A673 (cell line): ENCODE data around the gene CNKSR1. TPM values are rescaled to one million over a fixed set of nuclear protein-coding genes. Genes with fewer than 3 reads are reported as not detected.

Experiments
- BruUV-seq: library from RNA; stranded (reverse); fragments of 400-500 nt; replicated peaks from 2 replicates; lab custom pipeline; 2021; lab: Mats Ljungman, UMichigan
- CTCF ChIA-PET: fragments of 300-600 bp; sonication (Branson Sonifier 250); formaldehyde crosslinking; loops from one replicate; lab custom pipeline; 2022; ENCODE audit warnings: antibody characterized with exemption; lab: Charles Lee
- POLR2A ChIA-PET: fragments of 300-600 bp; sonication (Branson Sonifier 250); formaldehyde crosslinking; loops from one replicate; lab custom pipeline; 2022; ENCODE audit warnings: antibody characterized with exemption; ENCODE audit not compliant: low non-redundant PET; lab: Charles Lee
- DNase-seq: peaks from one replicate; pipeline ENCODE4 v3.0.0-alpha.2; 2015; ENCODE audit warnings: low spot score
- H3K27ac ChIP-seq: fragments of 200-600 bp; sonication (generic); 2 replicates; pipeline ENCODE4 v1.5.1; 2016; ENCODE audit warnings: mixed run types, low read depth, mild to moderate bottlenecking, mixed read lengths, antibody characterized with exemption, low read length; ENCODE audit not compliant: poor library complexity, severe bottlenecking
- H3K27me3 ChIP-seq: fragments of 200-600 bp; sonication (generic); replicated peaks from 2 replicates; pipeline ENCODE4 v1.6.1; 2017; ENCODE audit warnings: mixed run types, low read depth, mild to moderate bottlenecking, mixed read lengths, antibody characterized with exemption, low read length; ENCODE audit not compliant: insufficient read depth, poor library complexity
- H3K36me3 ChIP-seq: fragments of 200-600 bp; sonication (generic); 2 replicates; pipeline ENCODE4 v1.6.1; 2016; ENCODE audit warnings: mixed run types, mild to moderate bottlenecking, mixed read lengths, antibody characterized with exemption, low read length; ENCODE audit not compliant: insufficient read depth, poor library complexity, severe bottlenecking
- H3K4me1 ChIP-seq: fragments of 200-600 bp; sonication (generic); 2 replicates; pipeline ENCODE4 v1.6.1; 2017; ENCODE audit warnings: mixed run types, mild to moderate bottlenecking, mixed read lengths, antibody characterized with exemption, low read length; ENCODE audit not compliant: insufficient read depth, poor library complexity, severe bottlenecking
- H3K4me3 ChIP-seq: fragments of 200-600 bp; sonication (generic); 2 replicates; pipeline ENCODE4 v1.5.1; 2016; ENCODE audit warnings: low read depth, mixed run types, mild to moderate bottlenecking, mixed read lengths, low read length; ENCODE audit not compliant: poor library complexity, severe bottlenecking
- H3K9me3 ChIP-seq: fragments of 200-600 bp; sonication (generic); 2 replicates; pipeline ENCODE4 v1.6.1; 2016; ENCODE audit warnings: mixed run types, low read depth, mild to moderate bottlenecking, mixed read lengths, antibody characterized with exemption, low read length; ENCODE audit not compliant: poor library complexity, severe bottlenecking
- CTCF ChIP-seq: fragments of 300-800, 200-600 bp; sonication (generic); conservative IDR thresholded peaks from 2 replicates; pipeline ENCODE4 v1.5.1; 2017; ENCODE audit warnings: low read depth, mild to moderate bottlenecking, antibody characterized with exemption, low read length, moderate library complexity, mixed read lengths
- EZH2 ChIP-seq: fragments of 200-600 bp; sonication (generic); IDR thresholded peaks from 2 replicates; pipeline ENCODE4 v1.6.1; 2017; ENCODE audit warnings: borderline replicate concordance, low read depth, mild to moderate bottlenecking, mixed read lengths, antibody characterized with exemption, low read length; ENCODE audit not compliant: poor library complexity, severe bottlenecking
- intact Hi-C: fragments of 100-400 bp; cut with micrococcal nuclease; formaldehyde crosslinking; loops from one replicate; pipeline ENCODE4 v1.10.0; 2022; ENCODE audit not compliant: unreplicated experiment
- total RNA-seq: library from RNA; stranded (reverse); gene quantifications from 2 replicates; pipeline ENCODE4 v1.2.3, GENCODE V29; 2021

The CNKSR1 gene
- total RNA-seq, 1 experiment from 2014 or later = 1.8 TPM

DNA sequence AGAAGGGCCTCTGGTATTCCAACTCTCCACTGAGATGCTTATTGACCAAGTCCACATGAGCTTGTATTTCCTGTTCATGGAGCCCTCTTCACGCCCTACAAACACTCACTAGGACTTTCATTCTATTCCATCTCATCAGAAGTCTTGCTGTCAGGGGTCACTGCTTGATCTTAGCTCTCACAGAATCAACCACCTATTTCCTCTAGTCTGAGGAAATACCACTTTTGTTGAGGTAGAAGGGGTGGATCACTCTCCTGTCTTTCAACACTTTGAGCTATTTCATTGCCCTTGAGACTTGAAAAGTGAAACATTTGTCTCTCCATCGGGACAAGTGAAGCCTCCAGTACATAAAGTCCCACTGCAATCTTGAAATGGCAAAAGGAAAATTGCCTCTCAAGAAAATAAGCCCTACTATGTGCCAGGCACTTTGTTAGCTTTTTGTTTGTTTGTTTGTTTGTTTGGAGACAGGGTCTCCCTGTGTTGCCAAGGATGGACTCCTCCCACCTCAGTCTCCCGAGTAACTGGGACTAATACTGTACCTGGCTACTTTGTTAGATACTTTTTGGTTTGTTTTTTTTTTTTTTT lies 38.2 kb upstream of the CNKSR1 start:
- H3K27me3 ChIP-seq = no peaks in the 10 kb centered on the region
- H3K9me3 ChIP-seq = no peaks in the 10 kb centered on the region
- intact Hi-C loops = no loop called here
- DNase-seq = no peak
- ChIA-PET CTCF (interaction anchor here (0.6 kb wide), 1 partner anchor 20 kb away, joined by 3 read pairs; no protein-coding TSS in a partner anchor), POLR2A (no interaction called here)
- no TSS peak for BruUV-seq
- no peak overlapping the region for H3K4me3 ChIP-seq
- H3K4me1 ChIP-seq = no peaks in the 10 kb centered on the region
- TF ChIP-seq CTCF (no peak), EZH2 (no peak)
- no peaks in the 10 kb centered on the region for H3K36me3 ChIP-seq
- H3K27ac ChIP-seq = no peak overlapping the region

DNA sequence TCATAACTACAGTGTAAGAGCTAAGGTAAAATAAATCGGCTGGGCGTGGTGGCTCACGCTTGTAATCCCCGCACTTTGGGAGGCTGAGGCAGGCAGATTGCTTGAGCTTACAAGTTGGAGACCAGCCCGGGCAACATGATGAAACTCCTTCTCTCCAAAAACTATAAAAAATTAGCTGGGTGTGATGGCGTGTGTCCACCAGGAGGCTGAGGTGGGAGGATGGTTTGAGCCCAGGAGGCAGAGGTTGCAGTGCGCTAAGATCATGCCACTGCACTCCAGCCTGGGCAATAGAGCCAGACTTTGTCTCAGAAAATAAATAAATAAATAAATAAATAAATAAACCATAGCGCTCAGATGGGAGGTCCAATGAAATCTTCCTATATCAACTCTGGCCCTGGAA lies 35.1 kb upstream of the CNKSR1 start:
- Histone ChIP-seq H3K4me1 (no peaks in the 10 kb centered on the region), H3K36me3 (no peaks in the 10 kb centered on the region), H3K4me3 (no peak overlapping the region), H3K27ac (no peak overlapping the region), H3K9me3 (no peaks in the 10 kb centered on the region), H3K27me3 (no peaks in the 10 kb centered on the region)
- no peak for DNase-seq
- BruUV-seq = no TSS peak
- intact Hi-C loops = no loop called here
- TF ChIP-seq EZH2 (no peak), CTCF (no peak)
- ChIA-PET CTCF (interaction anchor here (0.7 kb wide), 1 partner anchor 253 kb away, joined by 6 read pairs; no protein-coding TSS in a partner anchor), POLR2A (interaction anchor here (0.6 to 0.7 kb wide), 2 partner anchors 17 to 261 kb away, joined by 4 to 5 read pairs; no protein-coding TSS in a partner anchor)

DNA sequence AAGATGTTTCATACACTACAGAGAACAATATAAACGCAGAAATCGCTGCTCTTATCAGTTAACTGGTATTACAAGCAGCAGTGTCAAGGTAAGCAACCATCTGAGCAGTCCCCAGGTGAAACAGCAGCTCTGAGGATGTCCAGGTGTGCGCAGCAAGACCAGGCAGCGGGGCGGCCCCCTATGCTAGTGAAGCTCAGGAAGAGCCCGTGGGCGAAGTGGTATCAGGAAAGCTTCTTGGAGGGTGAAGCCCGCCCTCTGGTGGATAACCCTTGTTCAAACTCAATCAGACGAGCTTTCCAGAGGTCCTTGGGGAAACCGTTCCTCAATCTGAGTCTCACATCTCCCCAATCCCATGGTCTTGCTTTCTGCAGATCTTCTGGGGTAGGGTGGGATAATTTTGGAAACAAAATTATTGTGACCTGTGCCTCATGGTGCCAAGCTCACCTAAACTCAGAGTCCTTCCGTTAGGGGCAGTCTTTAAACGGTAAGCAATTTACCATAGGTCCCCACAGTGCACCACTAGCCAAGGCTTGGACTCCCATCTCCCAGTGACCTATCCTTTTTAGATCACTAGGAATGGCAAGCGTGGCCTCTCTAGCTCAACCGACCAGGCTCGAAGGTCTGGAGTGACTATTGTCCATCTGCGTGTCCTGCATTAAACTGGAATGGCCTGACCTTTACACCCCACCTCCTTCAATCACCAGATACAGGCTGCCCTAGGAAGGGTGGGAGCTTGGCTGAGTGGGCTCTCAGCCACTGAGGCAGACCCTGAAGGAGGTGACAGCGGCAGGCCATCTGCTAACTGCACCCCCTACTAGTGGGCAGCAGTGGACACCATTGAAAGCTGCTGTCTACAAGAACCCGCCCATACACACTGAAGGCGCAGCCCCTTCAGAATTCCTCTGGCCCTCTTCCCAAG lies 32.0 kb upstream of the CNKSR1 start:
- Histone ChIP-seq H3K9me3 (no peaks in the 10 kb centered on the region), H3K27me3 (no peaks in the 10 kb centered on the region), H3K4me3 (no peak overlapping the region), H3K36me3 (no peaks in the 10 kb centered on the region), H3K27ac (no peak overlapping the region), H3K4me1 (no peaks in the 10 kb centered on the region)
- peak; percentile 87 for DNase-seq
- intact Hi-C loops = loop anchor here (1.0 to 5.0 kb wide), 3 partner anchors 40 to 248 kb away; no protein-coding TSS in a partner anchor
- ChIA-PET CTCF (interaction anchor here (0.5 to 1.6 kb wide), 14 partner anchors 11 to 555 kb away, joined by 3 to 30 read pairs (median 4); partner anchors contain the start of genes CEP85 and ZNF593), POLR2A (no interaction called here)
- no TSS peak for BruUV-seq
- TF ChIP-seq CTCF = peak; percentile 69
- TF ChIP-seq EZH2 = no peak
